GM20000 (cell line): ENCODE data around the gene C2orf69.

Source experiments
- DNase-seq: peaks from one replicate; pipeline ENCODE4 v3.0.0; 2012; ENCODE audit warnings: low spot score
- TF ChIP-seq, protein P1 (sequence below): IDR thresholded peaks from 2 replicates; pipeline ENCODE4 v1.5.1; 2012; ENCODE audit warnings: mild to moderate bottlenecking, control low read depth; ENCODE audit errors: extremely low read depth, missing control alignments

C2orf69 gene

DNA sequence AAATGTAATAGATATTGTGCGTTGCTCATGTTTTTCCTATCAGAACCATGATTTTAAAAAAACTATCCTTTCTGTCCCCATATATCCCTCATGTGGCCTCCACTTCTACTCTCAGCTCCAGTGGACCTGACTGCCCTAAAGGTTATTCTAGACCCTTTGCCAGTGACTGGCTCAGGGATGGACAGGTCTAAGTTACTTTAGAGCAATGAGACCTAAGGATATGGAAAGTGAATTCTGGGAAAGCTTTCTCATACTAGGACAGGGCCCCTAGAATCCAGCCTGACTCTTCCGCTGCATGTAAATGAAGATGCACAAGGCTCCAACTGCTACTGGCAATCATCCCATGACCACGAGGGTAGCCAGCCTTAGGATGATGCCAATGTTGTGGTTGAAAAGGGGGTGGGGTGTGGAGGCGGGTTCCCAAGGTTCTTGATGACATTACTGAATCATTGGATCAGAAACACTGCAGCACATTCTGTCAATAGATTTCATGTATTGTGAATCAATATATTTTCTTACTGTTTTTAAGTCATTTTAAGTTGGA lies 21.3 kb downstream of the C2orf69 start:
- no peak for DNase-seq
- TF ChIP-seq, protein P1, sequence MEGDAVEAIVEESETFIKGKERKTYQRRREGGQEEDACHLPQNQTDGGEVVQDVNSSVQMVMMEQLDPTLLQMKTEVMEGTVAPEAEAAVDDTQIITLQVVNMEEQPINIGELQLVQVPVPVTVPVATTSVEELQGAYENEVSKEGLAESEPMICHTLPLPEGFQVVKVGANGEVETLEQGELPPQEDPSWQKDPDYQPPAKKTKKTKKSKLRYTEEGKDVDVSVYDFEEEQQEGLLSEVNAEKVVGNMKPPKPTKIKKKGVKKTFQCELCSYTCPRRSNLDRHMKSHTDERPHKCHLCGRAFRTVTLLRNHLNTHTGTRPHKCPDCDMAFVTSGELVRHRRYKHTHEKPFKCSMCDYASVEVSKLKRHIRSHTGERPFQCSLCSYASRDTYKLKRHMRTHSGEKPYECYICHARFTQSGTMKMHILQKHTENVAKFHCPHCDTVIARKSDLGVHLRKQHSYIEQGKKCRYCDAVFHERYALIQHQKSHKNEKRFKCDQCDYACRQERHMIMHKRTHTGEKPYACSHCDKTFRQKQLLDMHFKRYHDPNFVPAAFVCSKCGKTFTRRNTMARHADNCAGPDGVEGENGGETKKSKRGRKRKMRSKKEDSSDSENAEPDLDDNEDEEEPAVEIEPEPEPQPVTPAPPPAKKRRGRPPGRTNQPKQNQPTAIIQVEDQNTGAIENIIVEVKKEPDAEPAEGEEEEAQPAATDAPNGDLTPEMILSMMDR = no peak

GRCh38 chr2:199933466-199933865 lies 22.4 kb downstream of the C2orf69 start:
- TF ChIP-seq, protein P1 = no peak
- DNase-seq = no peak

DNA sequence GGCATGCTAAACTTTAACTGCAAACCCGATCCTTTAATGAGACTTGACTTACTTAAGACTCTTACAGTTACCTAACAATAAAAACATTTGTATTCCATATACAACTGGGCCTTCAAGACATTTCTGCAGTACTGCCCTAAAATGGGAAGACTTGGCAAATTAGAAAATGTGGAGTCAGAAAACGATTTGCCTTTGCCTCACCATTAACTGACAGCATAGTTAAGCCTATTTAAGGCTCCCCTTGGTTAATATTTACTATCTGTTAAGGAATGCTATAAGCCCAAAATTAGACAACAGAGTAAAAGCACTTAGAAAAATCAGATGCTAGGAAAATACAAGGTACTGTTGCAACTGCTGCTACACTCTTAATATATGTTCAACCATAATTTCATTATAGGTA lies 25.5 kb downstream of the C2orf69 start:
- no peak for DNase-seq
- TF ChIP-seq, protein P1 = no peak

DNA sequence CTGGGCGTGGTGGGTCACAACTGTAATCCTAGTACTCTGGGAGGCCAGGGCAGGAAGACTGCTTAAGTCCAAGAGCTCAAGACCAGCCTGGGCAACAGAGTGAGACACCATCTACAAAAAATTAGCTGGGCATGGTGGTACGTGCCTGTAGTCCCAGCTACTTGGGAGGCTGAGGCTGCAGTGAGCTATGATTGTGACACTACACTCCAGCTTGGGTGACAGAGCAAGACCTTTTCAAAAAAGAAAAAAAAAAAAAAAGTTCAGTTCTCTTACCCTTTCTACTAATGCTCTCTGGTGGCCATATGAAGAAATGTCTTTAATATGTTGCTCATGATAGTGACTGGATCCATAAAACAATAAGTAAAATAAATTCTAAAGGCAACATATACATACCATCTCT lies 29.3 kb downstream of the C2orf69 start:
- TF ChIP-seq, protein P1 = no peak
- no peak for DNase-seq

DNA sequence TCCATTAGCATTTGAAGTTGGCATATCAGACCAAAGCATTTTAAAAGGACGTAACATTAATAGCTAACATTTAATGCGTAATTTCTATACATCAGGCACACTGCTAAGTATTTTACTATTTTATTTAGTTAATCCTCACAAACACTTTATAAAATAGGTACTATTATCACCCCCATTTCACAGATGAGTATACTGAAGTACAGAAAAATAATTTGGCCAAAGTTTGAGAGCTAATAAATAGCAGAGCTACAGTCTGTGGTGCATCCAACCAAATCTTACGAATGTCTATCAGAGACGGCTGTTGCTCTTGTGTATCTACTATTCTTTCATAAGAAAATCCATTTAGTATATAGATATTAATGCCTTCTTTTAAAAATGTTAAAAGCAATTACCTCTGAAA lies 32.3 kb downstream of the C2orf69 start:
- no peak for DNase-seq
- TF ChIP-seq, protein P1 = no peak

DNA sequence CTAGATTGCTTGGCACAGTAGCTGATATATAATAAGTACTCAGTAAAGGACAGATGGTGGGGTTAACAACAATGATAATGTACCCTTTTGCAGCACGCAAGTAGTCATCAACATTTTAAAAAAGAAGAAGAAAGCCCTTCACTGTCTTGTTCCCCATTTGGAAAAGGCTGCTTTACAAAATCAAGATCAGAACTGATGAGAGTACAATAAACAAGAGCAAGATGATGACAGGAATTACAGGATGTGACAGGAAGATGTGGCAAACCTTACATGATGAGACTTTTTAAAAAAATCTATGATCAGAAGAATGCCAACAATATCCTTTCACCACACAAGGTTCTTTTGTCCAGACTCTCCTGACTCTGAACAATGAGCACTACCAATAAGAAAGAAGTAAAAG lies 35.1 kb downstream of the C2orf69 start:
- TF ChIP-seq, protein P1 = no peak
- no peak for DNase-seq

- DNase-seq = no peak
- TF ChIP-seq, protein P1 = no peak
Measured at GRCh38 chr2:199946836-199947235, 35.7 kb downstream of the C2orf69 start.
